Stimulated activated naive CD8-positive, alpha-beta T cell treated with anti-CD3 and anti-CD28 coated beads, Interleukin-15, amount 100 ng/mL, for 72 hours (primary cell): ENCODE results near the gene PLET1.
A peak's percentile ranks its signal among the peaks of the same experiment; 100 is the strongest.

ENCODE experiments used
- ATAC-seq: fragments of 150-1000 bp; cut with Tn5 transposase; 2 replicates; pipeline ENCODE4 v1.10.0; 2021; ENCODE audit warnings: mild to moderate bottlenecking, moderate library complexity
- DNase-seq, 2 donors: peaks; one replicate each; pipeline ENCODE4 v3.0.0; 2021 to 2022
- H3K27ac Mint-ChIP-seq, 2 donors: one replicate each; pipeline ENCODE4 v1.8.0; 2022; ENCODE audit warnings: mild to moderate bottlenecking in 2 of 2, mixed read lengths in 2 of 2, moderate library complexity in 2 of 2
- H3K27me3 Mint-ChIP-seq: one replicate; pipeline ENCODE4 v1.8.0; 2022; ENCODE audit warnings: mixed read lengths
- H3K4me1 Mint-ChIP-seq: one replicate; pipeline ENCODE4 v1.8.0; 2022; ENCODE audit warnings: mild to moderate bottlenecking, mixed read lengths
- H3K4me3 Mint-ChIP-seq, 2 donors: one replicate each; pipeline ENCODE4 v1.8.0; 2022; ENCODE audit warnings: mild to moderate bottlenecking in 2 of 2, mixed read lengths in 2 of 2, moderate library complexity in 1 of 2
- H3K9me3 Mint-ChIP-seq, 2 donors: one replicate each; pipeline ENCODE4 v1.8.0; 2022; ENCODE audit warnings: mixed read lengths in 2 of 2

Gene PLET1

GRCh38 chr11:112231952-112232351 lies 28.7 kb downstream of the PLET1 start:
- Mint-ChIP-seq H3K4me3 (no peak overlapping the region), H3K4me1 (peaks cover 18% of the 10 kb centered on the region), H3K9me3 (no peaks in the 10 kb centered on the region), H3K27me3 (no peaks in the 10 kb centered on the region), H3K27ac (no peak overlapping the region)
- no peak for DNase-seq
- no peak for ATAC-seq

DNA sequence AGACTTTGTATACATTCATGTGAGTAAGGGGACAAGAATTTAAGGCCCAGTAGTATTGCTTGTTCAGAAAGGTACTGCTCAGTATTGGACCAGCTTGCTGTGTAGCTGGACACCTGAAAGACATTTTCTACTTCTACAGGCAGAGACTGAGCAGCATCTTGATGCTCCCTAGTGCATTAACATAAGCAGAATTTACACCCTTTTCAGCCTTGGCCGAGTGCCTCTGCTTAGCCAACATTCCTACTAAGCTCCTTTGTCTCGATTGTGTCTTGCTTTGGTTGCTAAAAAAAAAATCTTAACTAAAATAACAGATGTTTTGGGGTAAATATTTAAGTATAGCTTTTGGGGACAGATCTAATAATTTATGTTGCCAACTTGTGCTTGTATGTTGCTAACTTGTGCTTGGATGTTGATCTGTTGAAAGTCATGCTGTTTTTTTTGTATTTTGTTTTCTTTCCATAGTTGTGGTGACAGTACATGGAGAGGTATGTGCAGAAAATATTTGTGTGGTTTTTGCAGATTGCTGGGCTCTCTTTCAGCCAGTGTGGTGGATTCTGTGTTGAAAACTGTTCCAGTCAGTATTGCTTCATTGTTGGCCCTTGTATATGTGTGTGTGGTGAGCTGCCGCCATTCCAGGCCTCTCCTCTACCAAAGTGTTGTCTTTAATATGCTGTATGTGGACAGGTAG lies 30.8 kb downstream of the PLET1 start:
- DNase-seq (no peak), ATAC-seq (no peak)
- H3K27me3 Mint-ChIP-seq: no peaks in the 10 kb centered on the region
- H3K9me3 Mint-ChIP-seq: no peaks in the 10 kb centered on the region
- peaks cover 19% of the 10 kb centered on the region for H3K4me1 Mint-ChIP-seq
- peak overlapping the region in 1 of 2 donors; percentile 19 for H3K27ac Mint-ChIP-seq
- H3K4me3 Mint-ChIP-seq: no peak overlapping the region

DNA sequence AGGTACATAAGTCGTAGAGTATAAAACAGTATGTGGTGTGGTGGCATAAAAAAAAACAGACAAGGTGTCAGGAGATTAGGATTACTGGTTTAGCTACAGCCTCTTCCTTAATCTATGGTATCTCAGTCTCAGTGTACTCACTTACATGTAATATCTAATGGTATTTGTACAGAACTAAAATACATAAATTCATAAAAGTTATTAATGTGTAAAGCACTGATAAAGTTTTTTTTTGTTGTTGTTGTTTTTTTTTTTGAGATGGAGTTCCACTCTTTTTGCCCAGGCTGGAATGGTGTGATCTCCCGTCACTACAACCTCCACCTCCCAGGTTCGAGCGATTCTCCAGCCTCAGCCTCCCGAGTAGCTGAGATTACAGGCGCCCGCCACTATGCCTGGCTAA lies 31.5 kb downstream of the PLET1 start:
- Mint-ChIP-seq H3K4me1 (peaks cover 19% of the 10 kb centered on the region), H3K4me3 (no peak overlapping the region), H3K9me3 (no peaks in the 10 kb centered on the region), H3K27ac (no peak overlapping the region), H3K27me3 (no peaks in the 10 kb centered on the region)
- no peak for DNase-seq
- ATAC-seq: no peak

DNA sequence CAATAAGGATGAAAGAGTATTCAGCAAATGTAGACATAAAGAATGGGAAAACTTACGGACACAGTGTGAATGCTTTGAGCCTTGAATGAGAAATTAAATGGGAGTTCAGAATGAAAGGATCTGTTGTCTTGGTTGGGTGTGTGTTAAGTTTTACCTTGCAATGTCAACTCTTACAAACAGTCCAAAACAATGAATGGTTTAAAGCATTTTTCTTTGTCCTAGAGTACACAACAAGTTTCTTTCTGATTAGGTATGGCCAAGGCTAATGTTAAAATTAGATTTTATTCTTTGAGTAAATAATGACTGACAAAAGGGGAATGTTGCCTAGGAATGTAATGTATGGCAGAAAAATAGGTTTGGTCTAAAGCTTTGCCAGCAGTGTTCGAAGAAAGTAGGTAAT lies 32.0 kb downstream of the PLET1 start:
- DNase-seq: no peak
- peaks cover 19% of the 10 kb centered on the region for H3K4me1 Mint-ChIP-seq
- no peak overlapping the region for H3K4me3 Mint-ChIP-seq
- H3K27ac Mint-ChIP-seq: no peak overlapping the region
- no peaks in the 10 kb centered on the region for H3K9me3 Mint-ChIP-seq
- H3K27me3 Mint-ChIP-seq: no peaks in the 10 kb centered on the region
- ATAC-seq: no peak

GRCh38 chr11:112227471-112227870 lies 33.2 kb downstream of the PLET1 start:
- Mint-ChIP-seq H3K27ac (peak overlapping the region in 1 of 2 donors; percentile 59), H3K9me3 (no peaks in the 10 kb centered on the region), H3K4me1 (peaks cover 19% of the 10 kb centered on the region), H3K4me3 (peak overlapping the region; percentile 79 to 90), H3K27me3 (no peaks in the 10 kb centered on the region)
- no peak for DNase-seq
- ATAC-seq: no peak

DNA sequence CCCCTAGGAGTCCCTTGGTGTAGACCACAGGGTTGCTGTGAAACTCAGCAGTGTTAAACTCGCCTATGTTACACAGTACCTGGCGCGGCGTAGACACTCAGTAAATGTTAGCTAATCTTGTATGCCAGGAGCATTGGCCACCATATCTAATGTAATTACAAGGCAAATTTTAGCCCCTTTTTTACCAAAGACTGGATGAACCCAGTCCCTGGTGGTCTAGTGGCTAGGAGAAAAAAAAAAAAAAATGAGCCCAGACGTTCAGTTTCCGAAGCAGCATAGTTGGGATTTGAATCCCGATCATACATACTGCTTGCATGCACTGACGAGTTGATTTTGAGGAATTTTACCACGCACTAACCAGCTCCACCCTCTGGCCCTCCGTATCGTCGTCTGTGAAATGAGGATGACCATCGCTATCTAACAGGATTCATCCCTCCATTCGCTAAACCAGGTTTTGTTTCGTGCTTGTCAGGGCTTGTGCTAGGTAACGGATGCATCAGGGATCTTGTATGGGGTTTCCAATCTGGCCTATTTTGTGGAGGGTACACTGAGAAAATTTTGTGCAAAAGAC lies 33.7 kb downstream of the PLET1 start:
- H3K27me3 Mint-ChIP-seq: no peaks in the 10 kb centered on the region
- H3K4me1 Mint-ChIP-seq: peaks cover 19% of the 10 kb centered on the region
- ATAC-seq: peak; percentile 82
- H3K27ac Mint-ChIP-seq: peak overlapping the region; percentile 94 to 96
- DNase-seq: no peak
- H3K9me3 Mint-ChIP-seq: no peaks in the 10 kb centered on the region
- H3K4me3 Mint-ChIP-seq: peak overlapping the region; percentile 79 to 90

DNA sequence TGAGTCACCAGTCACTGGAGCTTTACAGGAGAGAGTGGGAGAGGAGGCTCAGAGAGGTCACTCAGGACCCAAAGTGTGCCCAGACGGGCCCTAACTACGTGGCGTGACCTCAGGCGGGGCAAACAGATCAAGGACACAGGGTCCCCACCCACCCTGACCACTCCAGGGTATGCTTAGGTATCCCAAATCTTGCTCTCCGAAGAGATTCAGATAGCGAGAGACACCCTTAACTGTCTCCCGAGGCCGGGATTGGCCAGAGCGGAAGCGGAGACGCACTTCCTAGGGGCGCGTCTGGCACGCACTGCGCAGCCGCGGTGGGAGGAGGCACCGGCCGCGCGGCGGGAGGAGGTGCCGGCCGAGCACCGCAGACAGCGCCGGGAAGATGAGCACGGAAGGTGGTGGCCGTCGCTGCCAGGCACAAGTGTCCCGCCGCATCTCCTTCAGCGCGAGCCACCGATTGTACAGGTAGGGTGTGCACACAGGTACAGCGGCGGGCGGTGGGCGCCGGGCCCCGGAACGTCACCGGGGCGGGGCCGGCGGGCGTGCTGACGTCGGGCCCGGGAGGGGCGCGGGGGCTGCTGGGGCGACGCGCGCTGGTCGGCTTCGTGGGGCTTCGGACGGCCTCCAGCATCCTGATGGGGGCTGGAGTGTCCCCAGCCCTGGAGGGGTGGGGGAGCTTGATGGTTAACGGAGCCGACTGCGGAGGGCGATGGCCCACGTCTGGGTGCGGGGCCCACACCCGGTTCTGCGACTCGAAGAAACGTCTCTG lies 34.4 kb downstream of the PLET1 start, which contains the start of gene PTS:
PTS (plus strand) TSS at position 367 of the 769 bp plus-strand sequence; CDS start at position 383, 16 bp downstream.
- peak; percentile 96 for ATAC-seq
- H3K27me3 Mint-ChIP-seq: no peaks in the 10 kb centered on the region
- peak within 1 kb of the TSS; percentile 79 to 90 for H3K4me3 Mint-ChIP-seq
- peaks cover 19% of the 10 kb centered on the region for H3K4me1 Mint-ChIP-seq
- DNase-seq: peak; percentile 78 to 85
- peak within 1 kb of the TSS; percentile 94 to 96 for H3K27ac Mint-ChIP-seq
- H3K9me3 Mint-ChIP-seq: no peaks in the 10 kb centered on the region

GRCh38 chr11:112225753-112226061 lies 35.0 kb downstream of the PLET1 start:
- no peak for DNase-seq
- Mint-ChIP-seq H3K9me3 (no peaks in the 10 kb centered on the region), H3K4me3 (peak overlapping the region; percentile 79 to 90), H3K4me1 (peaks cover 19% of the 10 kb centered on the region), H3K27ac (peak overlapping the region; percentile 94 to 96), H3K27me3 (no peaks in the 10 kb centered on the region)
- no peak for ATAC-seq

DNA sequence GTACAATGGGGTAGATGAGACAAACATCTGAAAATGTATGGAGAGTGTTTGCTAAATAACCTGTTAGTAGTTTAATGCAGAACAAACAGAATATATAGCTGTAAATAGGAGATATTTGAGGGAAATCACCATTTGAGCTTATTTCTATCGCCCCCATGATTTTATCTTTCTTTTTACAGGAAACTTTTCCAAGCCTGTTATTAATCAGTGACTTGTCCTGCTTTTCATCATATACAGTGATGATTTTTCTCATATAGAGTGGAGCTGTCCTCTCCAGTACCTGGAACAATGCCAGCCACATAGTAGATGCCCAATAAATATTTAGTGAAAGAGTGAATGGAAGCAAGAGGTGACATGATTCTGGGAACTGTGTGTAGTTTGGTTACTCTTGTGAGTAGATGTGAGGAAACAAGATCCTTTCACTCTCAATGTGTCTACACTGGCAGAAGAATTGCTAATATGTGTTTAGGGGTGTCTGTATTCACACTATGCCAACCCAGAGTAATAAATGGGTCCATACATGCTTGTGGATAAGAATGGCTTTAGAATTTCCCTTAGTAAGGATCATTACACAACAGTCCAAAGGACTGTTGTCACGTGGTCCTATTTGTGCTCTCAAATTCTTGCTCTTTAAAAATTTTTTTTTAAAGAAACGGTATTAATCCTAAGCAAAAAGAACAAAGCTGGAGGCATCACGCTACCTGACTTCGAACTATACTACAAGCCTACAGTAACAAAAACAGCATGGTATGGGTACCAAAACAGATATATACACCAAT lies 36.7 kb downstream of the PLET1 start:
- Mint-ChIP-seq H3K4me3 (no peak overlapping the region), H3K9me3 (no peaks in the 10 kb centered on the region), H3K4me1 (peaks cover 25% of the 10 kb centered on the region), H3K27me3 (no peaks in the 10 kb centered on the region), H3K27ac (no peak overlapping the region)
- no peak for DNase-seq
- no peak for ATAC-seq

- Mint-ChIP-seq H3K27ac (no peak overlapping the region), H3K9me3 (no peaks in the 10 kb centered on the region), H3K4me3 (no peak overlapping the region), H3K4me1 (peaks cover 19% of the 10 kb centered on the region), H3K27me3 (no peaks in the 10 kb centered on the region)
- DNase-seq: no peak
- ATAC-seq: no peak
Measured at GRCh38 chr11:112223121-112223520, 37.5 kb downstream of the PLET1 start.

GRCh38 chr11:112222303-112222702 lies 38.4 kb downstream of the PLET1 start:
- no peaks in the 10 kb centered on the region for H3K9me3 Mint-ChIP-seq
- ATAC-seq (no peak), DNase-seq (no peak)
- H3K4me3 Mint-ChIP-seq: no peak overlapping the region
- H3K27ac Mint-ChIP-seq: no peak overlapping the region
- no peaks in the 10 kb centered on the region for H3K27me3 Mint-ChIP-seq
- peaks cover 11% of the 10 kb centered on the region for H3K4me1 Mint-ChIP-seq

DNA sequence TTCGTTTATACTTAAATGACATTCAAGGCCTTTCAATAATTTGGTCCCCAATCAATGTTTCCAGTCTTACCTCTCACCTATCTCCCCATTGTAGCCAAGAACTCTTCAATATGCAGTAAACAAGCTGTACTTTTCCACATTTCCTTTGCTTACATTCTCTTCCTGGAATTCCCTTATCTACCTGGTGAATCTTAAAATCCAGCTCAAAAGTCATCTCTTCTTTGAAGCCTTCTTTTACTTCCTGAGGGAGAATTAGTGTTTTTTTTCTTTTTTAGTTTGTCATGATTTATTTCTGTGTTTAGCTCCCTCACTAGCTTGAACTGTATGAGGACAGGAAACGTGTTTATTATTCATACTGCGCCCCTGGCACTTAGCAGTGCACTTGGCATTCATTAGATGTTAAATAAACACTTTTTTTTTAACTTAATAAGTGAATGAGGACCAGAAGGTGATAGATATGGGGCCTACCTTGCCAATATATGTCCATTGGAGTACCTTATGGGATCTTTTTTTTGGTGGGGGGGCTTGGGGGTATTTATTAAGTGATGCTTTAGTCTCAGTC lies 39.3 kb downstream of the PLET1 start:
- Mint-ChIP-seq H3K9me3 (no peaks in the 10 kb centered on the region), H3K4me3 (no peak overlapping the region), H3K27me3 (no peaks in the 10 kb centered on the region), H3K27ac (no peak overlapping the region), H3K4me1 (peaks cover 6% of the 10 kb centered on the region)
- ATAC-seq: no peak
- no peak for DNase-seq

GRCh38 chr11:112219476-112220232 lies 41.0 kb downstream of the PLET1 start:
- Mint-ChIP-seq H3K27me3 (no peaks in the 10 kb centered on the region), H3K9me3 (no peaks in the 10 kb centered on the region), H3K27ac (no peak overlapping the region), H3K4me3 (no peak overlapping the region), H3K4me1 (peaks cover 6% of the 10 kb centered on the region)
- DNase-seq (peak; percentile 47 to 52), ATAC-seq (peak; percentile 96)

DNA sequence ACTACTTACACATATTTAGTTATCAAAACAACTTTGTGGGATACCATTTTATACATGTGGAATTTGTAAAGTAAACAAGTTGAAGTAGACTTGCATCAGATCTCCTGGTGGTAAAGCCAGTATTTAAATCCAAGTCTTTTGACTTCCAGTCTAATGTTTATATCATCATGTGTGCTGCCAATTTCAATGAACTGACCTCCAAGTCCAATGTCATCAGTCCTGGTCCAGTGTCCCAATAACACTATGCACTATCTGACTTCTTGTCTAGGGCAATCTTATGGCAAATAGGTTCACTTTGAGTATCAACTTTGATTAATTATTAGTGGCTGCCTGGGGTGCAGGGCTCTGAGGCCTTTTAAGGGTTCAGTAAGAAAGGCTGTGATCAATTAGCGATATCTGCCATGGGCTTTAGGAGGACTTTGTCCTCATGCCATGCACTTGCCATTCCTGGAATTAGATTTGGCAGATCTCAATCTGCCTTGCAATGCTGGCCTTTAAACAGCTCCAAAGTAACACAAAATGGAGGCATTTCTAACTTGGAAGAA lies 44.0 kb downstream of the PLET1 start:
- Mint-ChIP-seq H3K9me3 (no peaks in the 10 kb centered on the region), H3K27ac (peak overlapping the region in 1 of 2 donors; percentile 44), H3K27me3 (no peaks in the 10 kb centered on the region), H3K4me1 (peaks cover 16% of the 10 kb centered on the region), H3K4me3 (no peak overlapping the region)
- no peak for ATAC-seq
- DNase-seq: no peak
